GM12874 (cell line): ENCODE data around the gene ANKRD26.

Experiments
- CTCF ChIP-seq: IDR thresholded peaks from 2 replicates; pipeline ENCODE4 v1.5.1; 2011; ENCODE audit warnings: low read depth, mild to moderate bottlenecking, control low read depth, low read length, moderate library complexity; ENCODE audit not compliant: insufficient read depth

Gene ANKRD26

GRCh38 chr10:27052656-27053055, 47.6 kb downstream of the ANKRD26 start:
- TF ChIP-seq CTCF: no peak

- TF ChIP-seq CTCF: no peak
These were observed 59.1 kb downstream of the ANKRD26 start for GRCh38 chr10:27041196-27041595.

- no peak for TF ChIP-seq CTCF
These were observed 62.1 kb downstream of the ANKRD26 start for GRCh38 chr10:27038168-27038567.

GRCh38 chr10:27035163-27035562, 65.1 kb downstream of the ANKRD26 start:
- no peak for TF ChIP-seq CTCF

GRCh38 chr10:27030060-27030459, 70.2 kb downstream of the ANKRD26 start:
- no peak for TF ChIP-seq CTCF

- TF ChIP-seq CTCF: no peak
These were observed 78.2 kb downstream of the ANKRD26 start for GRCh38 chr10:27022048-27022447.

GRCh38 chr10:27020243-27020642, 80.1 kb downstream of the ANKRD26 start:
- no peak for TF ChIP-seq CTCF

- no peak for TF ChIP-seq CTCF
These were observed 80.5 kb downstream of the ANKRD26 start for GRCh38 chr10:27019827-27020226.
